Endodermal cell (in vitro differentiated cells): Measurements from ENCODE around the gene CAMKMT. TPM values are rescaled to one million over a fixed set of nuclear protein-coding genes. Genes with fewer than 3 reads are reported as not detected.

Source experiments
- DNase-seq: peaks from one replicate; pipeline ENCODE4 v3.0.0-alpha.2; 2017
- H3K27ac ChIP-seq: 2 replicates; pipeline ENCODE4 v1.5.1; 2013; ENCODE audit warnings: mild to moderate bottlenecking, low read depth, low read length, moderate library complexity
- H3K27me3 ChIP-seq: 2 replicates; pipeline ENCODE4 v1.6.1; 2013; ENCODE audit warnings: mild to moderate bottlenecking, low read length, moderate library complexity; ENCODE audit not compliant: insufficient read depth, control insufficient read depth, poor library complexity, severe bottlenecking
- H3K36me3 ChIP-seq: 2 replicates; pipeline ENCODE4 v1.7.0; 2013; ENCODE audit warnings: mild to moderate bottlenecking, low read length, moderate library complexity; ENCODE audit not compliant: control insufficient read depth, insufficient read depth
- H3K4me1 ChIP-seq: one replicate; pipeline ENCODE4 v1.7.0; 2013; ENCODE audit warnings: low read length; ENCODE audit not compliant: control insufficient read depth, insufficient read depth
- H3K4me3 ChIP-seq: 2 replicates; pipeline ENCODE4 v1.5.1; 2013; ENCODE audit warnings: mild to moderate bottlenecking, low read length, moderate library complexity
- H3K9ac ChIP-seq: 2 replicates; pipeline ENCODE4 v1.6.1; 2013; ENCODE audit warnings: mild to moderate bottlenecking, low read length, moderate library complexity; ENCODE audit not compliant: poor library complexity, severe bottlenecking; ENCODE audit errors: extremely low read depth
- H3K9me3 ChIP-seq: 2 replicates; pipeline ENCODE4 v1.6.1; 2013; ENCODE audit warnings: mild to moderate bottlenecking, low read length, moderate library complexity; ENCODE audit not compliant: control insufficient read depth
- H3K27ac Mint-ChIP-seq: 2 replicates; pipeline ENCODE4 v1.8.0; 2020; ENCODE audit warnings: mixed read lengths
- H3K27me3 Mint-ChIP-seq: 2 replicates; pipeline ENCODE4 v1.8.0; 2021; ENCODE audit warnings: mild to moderate bottlenecking, mixed read lengths; ENCODE audit not compliant: insufficient read depth
- H3K36me3 Mint-ChIP-seq: 2 replicates; pipeline ENCODE4 v1.8.0; 2020; ENCODE audit warnings: low read depth, mixed read lengths
- H3K4me1 Mint-ChIP-seq: 2 replicates; pipeline ENCODE4 v1.8.0; 2020; ENCODE audit warnings: mixed read lengths
- H3K4me3 Mint-ChIP-seq: 2 replicates; pipeline ENCODE4 v1.8.0; 2020; ENCODE audit warnings: mild to moderate bottlenecking, moderate library complexity, mixed read lengths
- H3K9me3 Mint-ChIP-seq: 2 replicates; pipeline ENCODE4 v1.8.0; 2020; ENCODE audit warnings: mild to moderate bottlenecking, mixed read lengths
- CTCF ChIP-seq: fragments of 200-600 bp; sonication (generic); conservative IDR thresholded peaks from 2 replicates; pipeline ENCODE4 v1.5.0; 2021; ENCODE audit warnings: antibody characterized with exemption, mild to moderate bottlenecking
- WGBS, 2 experiments: methylation state at CpG; one replicate each; pipeline versions ENCODE4 v1.1.5 to v1.1.7; 2013; ENCODE audit warnings: missing lambda C conversion rate in 2 of 2, mixed read lengths in 1 of 2; ENCODE audit not compliant: insufficient coverage in 1 of 2, insufficient read length in 1 of 2; 5-methylcytosine and 5-hydroxymethylcytosine counted together
- total RNA-seq, 2 donors: library from RNA; stranded (reverse); fragmentation: NEBNext Ultra II Directional in 1 of 2; extraction: Animal tissue kit (Norgen Biotek cat#: 25700) in 1 of 2; gene quantifications; 2 replicates in 1 of 2; 3 replicates in 1 of 2; pipeline ENCODE4 v1.2.1, GENCODE V29; 2021

Gene CAMKMT
- total RNA-seq, 2 donors from 2014 or later = 31.4 to 57.5 TPM

- H3K27me3 Mint-ChIP-seq = peaks cover 2% of the 10 kb centered on the region
- no peaks in the 10 kb centered on the region for H3K27me3 ChIP-seq
- H3K36me3 Mint-ChIP-seq = peaks cover 13% of the 10 kb centered on the region
- no peak for DNase-seq
- peaks cover 17% of the 10 kb centered on the region for H3K9me3 ChIP-seq
- H3K27ac Mint-ChIP-seq = peak overlapping the region; percentile 97
- peaks cover 24% of the 10 kb centered on the region for H3K9me3 Mint-ChIP-seq
- peaks cover 50% of the 10 kb centered on the region for H3K4me1 Mint-ChIP-seq
- H3K9ac ChIP-seq = no peak overlapping the region
- TF ChIP-seq CTCF = no peak
- H3K4me1 ChIP-seq = peaks cover 11% of the 10 kb centered on the region
- WGBS, 2 experiments = 58 to 67% methylated on average over 3 to 5 of the region's 5 CpGs
- H3K36me3 ChIP-seq = no peaks in the 10 kb centered on the region
- H3K27ac ChIP-seq = no peak overlapping the region
- no peak overlapping the region for H3K4me3 Mint-ChIP-seq
- no peak overlapping the region for H3K4me3 ChIP-seq
These were observed 427.7 kb downstream of the CAMKMT start for GRCh38 chr2:44789446-44789845.

GRCh38 chr2:44789971-44790721 is 428.4 kb downstream of the CAMKMT start:
- H3K27me3 Mint-ChIP-seq = peaks cover 2% of the 10 kb centered on the region

GRCh38 chr2:44793322-44793870 is 431.6 kb downstream of the CAMKMT start:
- Histone ChIP-seq H3K9me3 (peaks cover 17% of the 10 kb centered on the region), H3K27ac (no peak overlapping the region), H3K27me3 (no peaks in the 10 kb centered on the region), H3K4me1 (peaks cover 11% of the 10 kb centered on the region), H3K4me3 (no peak overlapping the region), H3K9ac (no peak overlapping the region), H3K36me3 (no peaks in the 10 kb centered on the region)
- DNase-seq = peak; percentile 84
- Mint-ChIP-seq H3K9me3 (peaks cover 21% of the 10 kb centered on the region), H3K27ac (no peak overlapping the region), H3K27me3 (no peaks in the 10 kb centered on the region), H3K4me3 (no peak overlapping the region), H3K36me3 (peaks cover 6% of the 10 kb centered on the region), H3K4me1 (peaks cover 42% of the 10 kb centered on the region)
- TF ChIP-seq CTCF = no peak

More at GRCh38 chr2:44789971-44790721, 428.4 kb downstream of the CAMKMT start:
- H3K4me3 Mint-ChIP-seq = no peak overlapping the region
- H3K4me1 Mint-ChIP-seq = peaks cover 43% of the 10 kb centered on the region
- H3K9me3 Mint-ChIP-seq = peaks cover 24% of the 10 kb centered on the region
- Histone ChIP-seq H3K4me1 (peaks cover 11% of the 10 kb centered on the region), H3K27ac (no peak overlapping the region), H3K4me3 (peak overlapping the region; percentile 3), H3K36me3 (no peaks in the 10 kb centered on the region), H3K27me3 (no peaks in the 10 kb centered on the region), H3K9me3 (peaks cover 17% of the 10 kb centered on the region), H3K9ac (peak overlapping the region; percentile 16)
- H3K27ac Mint-ChIP-seq = peak overlapping the region; percentile 97
- peak; percentile 87 for DNase-seq
- WGBS, 2 experiments = 11 to 26% methylated on average over 3 to 7 of the region's 7 CpGs
- TF ChIP-seq CTCF = peak; percentile 47
- H3K36me3 Mint-ChIP-seq = peaks cover 13% of the 10 kb centered on the region
